HG03442 (cell line): ENCODE measurements around the gene BBOX1.
"Not testable (repeated sequence)": the region's sequence is repeated elsewhere in the genome, so short reads cannot be mapped to it uniquely, and the experiment has no call there.

Source experiments
- ATAC-seq: cut with Tn5 transposase; IDR thresholded peaks from one replicate; pipeline ENCODE4 v1.9.1; 2021; ENCODE audit warnings: mild to moderate bottlenecking, moderate library complexity; ENCODE audit not compliant: unreplicated experiment

Gene BBOX1

GRCh38 chr11:27175562-27175961 is 134.9 kb downstream of the BBOX1 start:
- ATAC-seq, result not testable (repeated sequence)
